SK-N-MC (cell line): Measurements from ENCODE around the gene CAMK2N1.

Experiments used
- DNase-seq: peaks from one replicate; pipeline ENCODE4 v3.0.0-alpha.2; 2011; ENCODE audit warnings: low read depth, low spot score
- H3K27ac ChIP-seq: fragments of 200-600 bp; sonication (generic); 2 replicates; pipeline ENCODE4 v1.5.1; 2016; ENCODE audit warnings: mixed run types
- H3K36me3 ChIP-seq: fragments of 200-600 bp; sonication (generic); 2 replicates; pipeline ENCODE4 v1.6.1; 2017; ENCODE audit warnings: antibody characterized with exemption, low read length, mixed read lengths; ENCODE audit not compliant: insufficient read depth
- H3K4me3 ChIP-seq: fragments of 200-600 bp; sonication (generic); 2 replicates; pipeline ENCODE4 v1.5.1; 2016
- H3K9ac ChIP-seq: fragments of 200-600 bp; sonication (generic); 2 replicates; pipeline ENCODE4 v1.8.0; 2017; ENCODE audit warnings: mixed run types, mixed read lengths; ENCODE audit not compliant: insufficient read length
- H3K9me3 ChIP-seq: fragments of 200-600 bp; sonication (generic); 2 replicates; pipeline ENCODE4 v1.6.1; 2017; ENCODE audit warnings: low read depth, mild to moderate bottlenecking, antibody characterized with exemption, low read length, moderate library complexity, mixed read lengths
- EZH2 ChIP-seq: fragments of 200-600 bp; sonication (generic); IDR thresholded peaks from one replicate; pipeline ENCODE4 v1.6.1; 2017; ENCODE audit warnings: antibody characterized with exemption
- FOXP2 ChIP-seq: optimal IDR thresholded peaks from 2 replicates; pipeline ENCODE3; 2011; ENCODE audit warnings: mild to moderate bottlenecking, moderate library complexity; ENCODE audit not compliant: insufficient read depth; ENCODE audit errors: extremely low read length, control extremely low read depth
- POLR2AphosphoS5 ChIP-seq: IDR thresholded peaks from 2 replicates; pipeline ENCODE4 v1.6.1; 2012; ENCODE audit warnings: mild to moderate bottlenecking, low read depth, low read length, borderline replicate concordance

Gene CAMK2N1

DNA sequence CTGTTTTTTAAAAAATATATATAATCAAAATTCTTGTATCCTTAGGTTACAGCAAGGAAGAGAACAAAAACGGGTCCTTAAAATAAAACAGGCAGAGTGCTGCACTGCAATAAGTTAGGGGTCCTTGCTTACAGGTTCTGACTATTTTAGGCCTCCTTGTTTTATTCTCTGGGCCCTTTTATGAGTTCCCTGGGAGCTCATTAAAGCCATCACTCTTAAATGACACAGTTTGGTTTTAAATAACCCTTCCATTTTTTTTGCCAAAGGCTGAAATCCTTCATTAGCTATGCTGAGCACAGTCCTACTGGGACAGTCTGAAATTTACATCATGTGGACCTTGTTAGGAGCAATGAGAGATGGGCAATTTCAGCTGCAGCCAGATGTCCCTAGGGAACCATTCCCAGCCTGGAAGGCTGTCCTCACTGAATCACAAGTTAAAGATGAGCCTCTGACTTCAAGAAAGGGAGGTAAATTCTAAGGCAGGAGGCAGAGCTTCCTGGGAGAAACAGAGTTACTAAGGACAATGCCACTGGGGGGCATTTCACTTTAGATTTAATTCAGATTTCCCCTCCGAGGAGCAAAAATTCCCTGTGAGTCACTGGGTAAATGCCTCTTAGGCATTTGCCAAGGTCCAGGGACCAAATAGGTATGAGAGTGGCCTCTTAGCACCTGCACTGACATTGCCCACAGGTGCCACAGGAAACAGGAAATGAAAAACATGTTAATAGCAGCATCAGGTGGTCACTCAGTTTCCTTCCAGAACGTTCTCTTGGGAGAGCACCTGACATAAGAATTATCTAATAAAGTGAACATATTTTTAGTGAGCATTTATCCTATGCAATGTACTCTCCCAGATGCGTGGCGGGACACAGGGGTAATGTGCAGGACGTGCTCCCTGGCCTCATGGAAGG is 25.8 kb upstream of the CAMK2N1 start:
- no peak overlapping the region for H3K27ac ChIP-seq
- DNase-seq: no peak

DNA sequence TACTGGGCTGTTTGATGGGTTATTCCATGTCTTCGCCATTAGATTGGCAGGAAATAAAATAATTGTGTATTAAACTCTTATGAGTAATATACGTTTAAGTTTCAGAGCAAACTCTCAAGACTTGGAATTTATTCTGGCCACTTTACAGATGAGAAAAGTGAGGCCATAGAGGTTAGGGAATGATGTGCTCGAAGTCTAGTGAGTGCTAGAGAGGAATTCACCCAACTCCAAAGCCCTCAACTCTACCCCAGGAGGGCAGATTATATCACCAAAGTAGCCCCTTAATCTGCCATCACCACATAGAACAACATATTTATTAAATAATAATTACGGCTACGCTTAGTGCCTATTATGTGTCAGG is 22.4 kb upstream of the CAMK2N1 start:
- Histone ChIP-seq H3K4me3 (peak overlapping the region; percentile 92), H3K36me3 (peaks cover 7% of the 10 kb centered on the region; the same call in 1 of the 2 replicates), H3K27ac (no peak overlapping the region), H3K9me3 (no peaks in the 10 kb centered on the region), H3K9ac (peak overlapping the region; percentile 87)
- TF ChIP-seq EZH2: no peak
- DNase-seq: no peak

More for the DNA sequence above, 25.8 kb upstream of the CAMK2N1 start:
- Histone ChIP-seq H3K9ac (no peak overlapping the region), H3K4me3 (no peak overlapping the region), H3K36me3 (no peaks in the 10 kb centered on the region), H3K9me3 (no peaks in the 10 kb centered on the region)
- no peak for TF ChIP-seq FOXP2
- no peak for TF ChIP-seq POLR2AphosphoS5
- no peak for TF ChIP-seq EZH2

DNA sequence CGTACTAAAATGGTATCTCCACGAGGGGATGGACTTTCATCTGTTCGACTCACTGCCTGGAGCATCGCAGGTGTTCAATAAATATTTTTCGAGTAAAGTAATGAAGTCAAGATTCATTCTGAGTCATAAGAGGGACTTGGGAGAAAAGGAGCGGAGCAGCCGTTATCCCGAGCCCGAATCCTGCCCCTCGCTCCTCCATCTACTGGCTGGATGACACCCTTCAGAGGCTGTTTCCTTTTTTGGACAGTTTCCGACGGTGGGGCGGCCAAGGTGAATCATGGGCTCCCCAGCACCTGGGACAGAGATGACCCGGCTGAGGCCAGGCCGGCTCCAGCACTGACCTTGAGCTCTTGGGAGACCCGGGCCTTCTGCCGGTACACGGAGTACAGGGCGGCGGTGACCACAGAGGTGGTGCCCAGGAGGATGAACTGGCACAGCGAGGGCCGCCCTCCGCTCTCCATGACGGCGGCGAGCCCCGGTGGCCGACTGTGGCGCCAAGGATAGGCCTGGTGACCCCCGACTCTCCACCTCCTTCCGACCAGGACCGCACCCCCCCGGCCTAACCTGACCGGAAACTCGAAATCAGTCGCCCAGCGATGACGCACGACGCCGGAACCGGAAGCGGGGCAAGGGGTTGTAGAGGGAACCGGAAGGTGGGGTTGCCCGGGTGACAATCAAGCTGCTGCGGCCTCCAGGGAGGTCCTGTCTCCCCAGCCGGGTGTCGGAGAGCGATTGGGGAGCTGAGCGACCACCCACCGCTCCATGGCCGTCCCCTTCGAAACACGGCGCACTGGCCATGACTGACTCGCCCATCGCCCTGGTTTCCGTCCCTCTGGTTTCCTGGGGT is 21.8 kb upstream of the CAMK2N1 start, which contains the start of gene MUL1:
Gene MUL1, minus strand, starts transcription at position 588 of the 847 bp plus-strand sequence. Its CDS starts 127 bp downstream, at position 461.
- Histone ChIP-seq H3K9ac (peak within 1 kb of the TSS; percentile 87), H3K36me3 (peaks cover 12% of the 10 kb centered on the region; the same call in 1 of the 2 replicates), H3K9me3 (no peaks in the 10 kb centered on the region), H3K4me3 (peak within 1 kb of the TSS; percentile 92), H3K27ac (no peak within 1 kb of the TSS)
- peak; percentile 50 for DNase-seq
- TF ChIP-seq POLR2AphosphoS5 (peak; percentile 78), EZH2 (no peak), FOXP2 (peak; percentile 14)

DNA sequence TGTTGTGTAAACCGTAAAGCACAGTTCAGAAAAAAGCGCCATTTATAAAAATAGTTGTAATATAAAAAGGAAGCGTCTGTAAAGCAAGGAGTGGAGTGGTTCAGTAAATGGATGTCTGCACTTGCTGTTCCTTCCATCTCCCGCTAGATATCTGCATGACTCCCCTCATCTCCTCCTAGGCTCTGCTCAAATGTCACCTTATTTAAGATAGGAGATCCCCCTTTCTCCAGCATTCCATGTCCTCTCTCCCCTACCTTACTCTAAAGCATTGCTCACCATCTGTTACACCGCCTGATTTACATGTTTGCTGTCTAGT is 21.2 kb upstream of the CAMK2N1 start:
- Histone ChIP-seq H3K9me3 (no peaks in the 10 kb centered on the region), H3K9ac (peak overlapping the region; percentile 87), H3K36me3 (peaks cover 12% of the 10 kb centered on the region), H3K4me3 (peak overlapping the region; percentile 92), H3K27ac (no peak overlapping the region)
- no peak for DNase-seq
- TF ChIP-seq EZH2: no peak
- no peak for TF ChIP-seq FOXP2
- TF ChIP-seq POLR2AphosphoS5: no peak

DNA sequence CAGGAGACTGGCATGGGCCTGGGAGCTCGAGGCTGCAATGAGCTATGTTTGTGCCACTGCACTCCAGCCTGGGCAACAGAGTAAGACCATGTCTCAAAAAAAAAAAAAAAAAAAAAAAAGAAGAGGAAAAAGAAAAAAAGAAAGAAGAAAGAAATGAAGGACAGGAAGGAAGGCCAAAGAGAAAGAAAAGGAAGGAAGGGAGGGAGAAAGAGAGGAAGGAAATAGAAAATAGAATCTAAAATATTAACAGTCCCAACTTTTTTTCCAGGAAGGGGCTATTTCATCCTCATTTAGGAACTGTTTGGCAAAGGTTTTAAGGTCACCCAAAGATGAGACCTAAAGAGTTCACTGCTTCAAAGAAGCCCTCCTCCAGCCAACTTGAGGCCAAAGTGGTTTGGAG is 19.5 kb upstream of the CAMK2N1 start:
- H3K27ac ChIP-seq: no peak overlapping the region
- no peak overlapping the region for H3K9ac ChIP-seq
- H3K4me3 ChIP-seq: no peak overlapping the region
- peaks cover 29% of the 10 kb centered on the region for H3K36me3 ChIP-seq
- TF ChIP-seq POLR2AphosphoS5: no peak
- DNase-seq: no peak
- H3K9me3 ChIP-seq: no peaks in the 10 kb centered on the region

DNA sequence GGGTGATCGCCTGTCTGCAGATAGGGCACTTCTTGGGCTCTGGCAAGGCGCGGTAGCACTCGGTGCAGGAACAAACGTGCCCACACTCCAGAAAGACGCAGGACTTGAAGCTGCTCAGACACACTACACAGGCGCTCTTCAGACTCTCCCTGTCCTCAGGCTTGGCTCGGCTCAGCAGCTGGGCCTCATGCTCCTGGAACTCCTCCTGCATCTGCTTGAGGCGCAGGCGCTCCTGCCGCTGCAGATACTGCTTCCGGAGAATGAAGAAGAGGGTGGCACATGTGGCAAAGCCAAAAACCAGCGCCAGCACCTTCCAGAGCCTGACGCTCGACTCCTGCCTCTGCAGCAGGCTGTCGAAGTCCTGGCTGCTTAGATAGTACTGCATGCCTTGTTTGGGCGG is 14.7 kb upstream of the CAMK2N1 start:
- Histone ChIP-seq H3K36me3 (peaks cover 30% of the 10 kb centered on the region), H3K4me3 (no peak overlapping the region), H3K27ac (no peak overlapping the region), H3K9me3 (no peaks in the 10 kb centered on the region), H3K9ac (no peak overlapping the region)
- TF ChIP-seq POLR2AphosphoS5: no peak
- TF ChIP-seq EZH2: no peak
- TF ChIP-seq FOXP2: no peak
- DNase-seq: no peak

DNA sequence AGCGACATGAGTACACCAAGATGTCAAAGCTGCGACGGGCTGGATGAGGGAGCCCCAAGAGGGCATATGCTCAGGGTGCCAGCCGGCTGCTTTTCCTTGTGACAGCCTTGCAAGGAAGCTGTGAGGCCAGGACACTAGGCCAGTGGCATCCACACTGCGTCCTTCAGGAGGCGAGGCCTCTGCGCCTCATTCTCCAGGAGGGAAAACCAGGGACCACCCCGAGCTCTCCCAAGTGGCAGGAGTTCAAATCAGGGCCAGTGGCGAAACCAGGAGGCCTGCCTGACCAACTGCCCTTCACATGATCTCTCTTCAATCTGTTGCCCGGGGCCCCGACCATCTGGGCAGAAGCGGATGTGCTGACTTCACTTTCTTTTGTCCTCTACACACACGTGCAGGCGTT is 13.7 kb upstream of the CAMK2N1 start:
- H3K9me3 ChIP-seq: no peaks in the 10 kb centered on the region
- no peak overlapping the region for H3K9ac ChIP-seq
- TF ChIP-seq EZH2: no peak
- H3K4me3 ChIP-seq: no peak overlapping the region
- no peak overlapping the region for H3K27ac ChIP-seq
- DNase-seq: no peak
- H3K36me3 ChIP-seq: peaks cover 30% of the 10 kb centered on the region

DNA sequence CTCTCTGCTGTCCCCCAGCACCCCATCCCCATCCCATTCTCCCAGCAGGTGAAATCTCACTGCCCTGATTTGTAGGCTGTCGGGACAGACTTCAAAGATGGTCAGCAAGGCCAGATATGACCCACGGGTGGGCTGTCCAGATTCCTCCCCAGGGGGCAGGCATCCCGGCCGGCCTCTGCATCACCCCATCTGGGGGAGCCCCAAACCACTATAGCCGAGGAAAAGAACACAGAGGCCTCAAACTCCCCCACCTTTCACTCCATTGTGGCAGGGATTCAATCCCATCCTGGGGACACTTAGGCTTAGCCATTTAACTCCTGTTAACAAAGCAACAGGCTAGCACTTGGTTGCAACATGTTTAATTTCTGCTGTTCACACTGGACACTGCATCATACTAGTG is 13.1 kb upstream of the CAMK2N1 start:
- H3K9me3 ChIP-seq: no peaks in the 10 kb centered on the region
- H3K4me3 ChIP-seq: no peak overlapping the region
- TF ChIP-seq FOXP2: no peak
- TF ChIP-seq EZH2: no peak
- TF ChIP-seq POLR2AphosphoS5: no peak
- H3K27ac ChIP-seq: no peak overlapping the region
- H3K36me3 ChIP-seq: peaks cover 30% of the 10 kb centered on the region
- H3K9ac ChIP-seq: no peak overlapping the region
- DNase-seq: no peak
